ENCODE measurements around the gene CDH13. TPM values are rescaled to one million over a fixed set of nuclear protein-coding genes. Genes with fewer than 3 reads are reported as not detected.

Gene CDH13
- total RNA-seq, 4 donors from 2014 or later, result 2.0 to 6.6 (median 4.1) TPM; not detected in 1

GRCh38 chr16:83762141-83762991 is 1135.6 kb downstream of the CDH13 start:
- Histone ChIP-seq H3K27ac (no peak overlapping the region), H3K27me3 (no peaks in the 10 kb centered on the region), H3K4me1 (no peaks in the 10 kb centered on the region), H3K4me3 (no peak overlapping the region), H3K36me3 (no peaks in the 10 kb centered on the region), H3K9me3 (no peaks in the 10 kb centered on the region)
- DNase-seq, result no peak
- TF ChIP-seq POLR2A (IDR thresholded peaks at IDR 0.05) (no peak), CTCF (IDR thresholded peaks at IDR 0.05) (no peak)

GRCh38 chr16:83762992-83763358 is 1136.2 kb downstream of the CDH13 start:
- no peak for DNase-seq
- Histone ChIP-seq H3K27me3 (no peaks in the 10 kb centered on the region), H3K4me3 (no peak overlapping the region), H3K4me1 (no peaks in the 10 kb centered on the region), H3K9me3 (no peaks in the 10 kb centered on the region), H3K27ac (no peak overlapping the region), H3K36me3 (no peaks in the 10 kb centered on the region)
- TF ChIP-seq CTCF (IDR thresholded peaks at IDR 0.05) (no peak), POLR2A (IDR thresholded peaks at IDR 0.05) (no peak)

GRCh38 chr16:83768986-83769385 is 1142.2 kb downstream of the CDH13 start:
- H3K9me3 ChIP-seq, result no peaks in the 10 kb centered on the region
- H3K4me3 ChIP-seq, result no peak overlapping the region
- TF ChIP-seq CTCF (IDR thresholded peaks at IDR 0.05), result no peak
- no peak for TF ChIP-seq POLR2A (IDR thresholded peaks at IDR 0.05)
- H3K27me3 ChIP-seq, result no peaks in the 10 kb centered on the region
- H3K36me3 ChIP-seq, result no peaks in the 10 kb centered on the region
- no peak overlapping the region for H3K27ac ChIP-seq
- no peaks in the 10 kb centered on the region for H3K4me1 ChIP-seq
- DNase-seq, result no peak

GRCh38 chr16:83769397-83770008 is 1142.7 kb downstream of the CDH13 start:
- Histone ChIP-seq H3K9me3 (no peaks in the 10 kb centered on the region), H3K36me3 (no peaks in the 10 kb centered on the region), H3K4me3 (no peak overlapping the region), H3K27me3 (no peaks in the 10 kb centered on the region), H3K4me1 (no peaks in the 10 kb centered on the region), H3K27ac (no peak overlapping the region)
- no peak for TF ChIP-seq POLR2A (IDR thresholded peaks at IDR 0.05)
- no peak for TF ChIP-seq CTCF (IDR thresholded peaks at IDR 0.05)
- no peak for DNase-seq

GRCh38 chr16:83771306-83771942 is 1144.7 kb downstream of the CDH13 start:
- Histone ChIP-seq H3K9me3 (no peaks in the 10 kb centered on the region), H3K4me3 (no peak overlapping the region), H3K36me3 (no peaks in the 10 kb centered on the region), H3K27me3 (no peaks in the 10 kb centered on the region), H3K4me1 (no peaks in the 10 kb centered on the region), H3K27ac (no peak overlapping the region)
- no peak for DNase-seq
- TF ChIP-seq CTCF (IDR thresholded peaks at IDR 0.05) (no peak), POLR2A (IDR thresholded peaks at IDR 0.05) (no peak)

Measured in Peyer's patch (tissue), 4 donors.